Trophoblast cell (in vitro differentiated cells and primary cell): ENCODE data around the gene NFU1.
A peak's percentile ranks its signal among the peaks of the same experiment; 100 is the strongest.

Experiments
- DNase-seq, 2 donors: peaks; one replicate each; pipeline ENCODE4 v3.0.0-alpha.2; 2016
- H2AFZ ChIP-seq: 2 replicates; pipeline ENCODE4 v1.6.1; 2013; ENCODE audit warnings: low read length, moderate library complexity, mild to moderate bottlenecking; ENCODE audit not compliant: insufficient read depth, poor library complexity
- H2AK5ac ChIP-seq: 2 replicates; pipeline ENCODE4 v1.6.1; 2013; ENCODE audit warnings: mild to moderate bottlenecking, low read length
- H2BK120ac ChIP-seq: 2 replicates; pipeline ENCODE4 v1.6.1; 2013; ENCODE audit warnings: low read length, mild to moderate bottlenecking, moderate library complexity; ENCODE audit not compliant: insufficient read depth, poor library complexity
- H2BK12ac ChIP-seq: 2 replicates; pipeline ENCODE4 v1.6.1; 2013; ENCODE audit warnings: mild to moderate bottlenecking, low read length, moderate library complexity
- H2BK5ac ChIP-seq: 2 replicates; pipeline ENCODE4 v1.6.1; 2013; ENCODE audit warnings: low read length, low read depth, moderate library complexity, mild to moderate bottlenecking; ENCODE audit not compliant: poor library complexity
- H3K14ac ChIP-seq: 2 replicates; pipeline ENCODE4 v1.6.1; 2013; ENCODE audit warnings: mild to moderate bottlenecking, low read length
- H3K18ac ChIP-seq: 2 replicates; pipeline ENCODE4 v1.6.1; 2013; ENCODE audit warnings: mild to moderate bottlenecking, low read length
- H3K23ac ChIP-seq: 2 replicates; pipeline ENCODE4 v1.6.1; 2013; ENCODE audit warnings: low read length
- H3K27ac ChIP-seq: 2 replicates; pipeline ENCODE4 v1.5.1; 2013; ENCODE audit warnings: low read depth, mild to moderate bottlenecking, inconsistent platforms, low read length, moderate library complexity
- H3K27me3 ChIP-seq: 2 replicates; pipeline ENCODE4 v1.6.1; 2013; ENCODE audit warnings: inconsistent platforms, mild to moderate bottlenecking, low read length, moderate library complexity; ENCODE audit not compliant: insufficient read depth
- H3K36me3 ChIP-seq, 2 experiments: 1 replicate in 1 of 2; 2 replicates in 1 of 2; pipeline ENCODE4 v1.6.1; 2013; ENCODE audit warnings: low read length in 2 of 2, mild to moderate bottlenecking in 2 of 2, moderate library complexity in 1 of 2; ENCODE audit not compliant: insufficient read depth in 2 of 2, control insufficient read depth in 1 of 2
- H3K4ac ChIP-seq: 2 replicates; pipeline ENCODE4 v1.6.1; 2013; ENCODE audit warnings: low read depth, mild to moderate bottlenecking, low read length, moderate library complexity
- H3K4me1 ChIP-seq, 2 experiments: 1 replicate in 1 of 2; 2 replicates in 1 of 2; pipeline ENCODE4 v1.6.1; 2013; ENCODE audit warnings: low read length in 2 of 2, mild to moderate bottlenecking in 2 of 2, moderate library complexity in 1 of 2; ENCODE audit not compliant: insufficient read depth in 2 of 2, control insufficient read depth in 1 of 2
- H3K4me2 ChIP-seq: 2 replicates; pipeline ENCODE4 v1.6.1; 2013; ENCODE audit warnings: inconsistent platforms, mild to moderate bottlenecking, low read length, moderate library complexity
- H3K4me3 ChIP-seq: 2 replicates; pipeline ENCODE4 v1.5.1; 2013; ENCODE audit warnings: mild to moderate bottlenecking, low read depth, low read length, inconsistent platforms
- H3K79me1 ChIP-seq: one replicate; pipeline ENCODE4 v1.6.1; 2013; ENCODE audit warnings: low read length
- H3K79me2 ChIP-seq: 2 replicates; pipeline ENCODE4 v1.6.1; 2013; ENCODE audit warnings: low read length, mild to moderate bottlenecking; ENCODE audit not compliant: control insufficient read depth, insufficient read depth, poor library complexity
- H3K9ac ChIP-seq: 2 replicates; pipeline ENCODE4 v1.6.1; 2013; ENCODE audit warnings: mild to moderate bottlenecking, low read length
- H3K9me3 ChIP-seq: 2 replicates; pipeline ENCODE4 v1.6.1; 2013; ENCODE audit warnings: low read depth, mild to moderate bottlenecking, control low read depth, inconsistent platforms, low read length; ENCODE audit not compliant: insufficient read depth
- H4K12ac ChIP-seq: 2 replicates; pipeline ENCODE4 v1.6.1; 2013; ENCODE audit warnings: low read depth, mild to moderate bottlenecking, low read length, moderate library complexity
- H4K8ac ChIP-seq: 2 replicates; pipeline ENCODE4 v1.6.1; 2013; ENCODE audit warnings: low read depth, mild to moderate bottlenecking, low read length, moderate library complexity
- H4K91ac ChIP-seq: one replicate; pipeline ENCODE4 v1.6.1; 2013; ENCODE audit warnings: low read depth, mild to moderate bottlenecking, low read length, moderate library complexity
- WGBS: extraction: QIAGEN DNeasy Blood & Tissue Kit; methylation state at CpG from one replicate; pipeline ENCODE4 v1.1.7; 2013; ENCODE audit warnings: missing lambda C conversion rate; ENCODE audit not compliant: insufficient read length, insufficient coverage; ENCODE audit errors: extremely low coverage; 5-methylcytosine and 5-hydroxymethylcytosine counted together

Gene NFU1

GRCh38 chr2:69436596-69436937 is 668 bp downstream of the NFU1 start:
- Histone ChIP-seq H2AK5ac (no peak overlapping the region), H3K9me3 (no peaks in the 10 kb centered on the region), H3K9ac (peak overlapping the region; percentile 94), H3K27ac (peak overlapping the region; percentile 92), H3K79me1 (peaks cover 8% of the 10 kb centered on the region), H3K18ac (no peak overlapping the region), H3K4ac (no peak overlapping the region), H3K79me2 (peaks cover 6% of the 10 kb centered on the region), H3K23ac (no peak overlapping the region), H3K4me3 (peak overlapping the region; percentile 89), H3K27me3 (no peaks in the 10 kb centered on the region), H4K12ac (no peak overlapping the region), H3K4me2 (peak overlapping the region; percentile 87), H3K4me1 (peaks cover 6 to 7% of the 10 kb centered on the region in 2 experiments), H4K8ac (peak overlapping the region; percentile 5), H2BK120ac (no peak overlapping the region), H3K36me3 (peaks cover 0 to 3% of the 10 kb centered on the region in 2 experiments), H4K91ac (peak overlapping the region; percentile 82), H2BK12ac (no peak overlapping the region), H2AFZ (no peak overlapping the region), H3K14ac (no peak overlapping the region), H2BK5ac (peak overlapping the region; percentile 25)
- WGBS, result no CpG with 5 or more reads among the region's 5 CpGs
- no peak for DNase-seq

- Histone ChIP-seq H3K36me3 (peaks cover under 1 to 8% of the 10 kb centered on the region in 2 experiments), H2BK5ac (no peak overlapping the region)
- no CpG with 5 or more reads among the region's 5 CpGs for WGBS
Measured at GRCh38 chr2:69434753-69435152, 2.5 kb downstream of the NFU1 start.

DNA sequence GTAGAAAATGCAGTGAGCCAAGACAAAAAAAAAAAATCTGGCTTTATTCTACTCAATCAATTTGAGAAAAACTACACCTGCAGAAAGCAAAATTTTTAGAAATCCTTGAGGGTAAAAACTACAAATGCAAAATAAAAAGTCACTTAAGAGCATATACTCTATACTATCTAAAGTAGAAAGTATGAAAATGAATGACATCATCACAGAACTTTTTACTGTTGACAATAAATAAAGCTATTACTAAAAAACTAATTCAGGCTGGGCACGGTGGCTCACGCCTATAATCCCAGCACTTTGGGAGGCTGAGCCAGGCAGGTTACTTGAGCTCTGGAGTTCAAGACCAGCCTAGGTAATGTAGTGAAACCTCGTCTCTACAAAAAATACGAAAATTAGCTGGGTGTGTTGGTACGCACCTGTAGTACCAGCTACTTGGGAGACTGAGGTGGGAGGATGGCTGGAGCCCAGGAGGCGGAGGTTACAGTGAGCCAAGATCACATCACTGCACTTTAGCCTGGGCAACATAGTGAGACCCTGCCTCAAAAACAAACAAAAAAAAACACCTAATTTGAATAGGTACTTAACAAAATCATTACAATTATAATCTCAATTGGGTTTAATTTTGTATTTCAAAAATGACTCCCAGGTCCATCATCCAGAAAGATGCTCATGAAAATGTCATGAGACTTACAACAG is 7.6 kb downstream of the NFU1 start:
- no peak overlapping the region for H4K91ac ChIP-seq
- no peak overlapping the region for H3K4me2 ChIP-seq
- no peak overlapping the region for H4K12ac ChIP-seq
- H3K4me3 ChIP-seq, result no peak overlapping the region
- H3K79me1 ChIP-seq, result no peaks in the 10 kb centered on the region
- WGBS, result no CpG with 5 or more reads among the region's 6 CpGs
- H3K14ac ChIP-seq, result no peak overlapping the region
- H2BK12ac ChIP-seq, result no peak overlapping the region
- no peak overlapping the region for H2BK5ac ChIP-seq
- no peak overlapping the region for H3K27ac ChIP-seq
- DNase-seq, result no peak
- H4K8ac ChIP-seq, result no peak overlapping the region
- no peak overlapping the region for H2BK120ac ChIP-seq
- no peaks in the 10 kb centered on the region for H3K4me1 ChIP-seq
- no peak overlapping the region for H2AK5ac ChIP-seq
- no peak overlapping the region for H3K18ac ChIP-seq
- no peaks in the 10 kb centered on the region for H3K9me3 ChIP-seq
- no peaks in the 10 kb centered on the region for H3K27me3 ChIP-seq
- no peak overlapping the region for H3K4ac ChIP-seq
- no peaks in the 10 kb centered on the region for H3K79me2 ChIP-seq
- H3K36me3 ChIP-seq, result peaks cover 15 to 20% of the 10 kb centered on the region in 2 experiments
- H2AFZ ChIP-seq, result no peak overlapping the region
- H3K9ac ChIP-seq, result no peak overlapping the region
- no peak overlapping the region for H3K23ac ChIP-seq

More at GRCh38 chr2:69434753-69435152, 2.5 kb downstream of the NFU1 start:
- H3K27me3 ChIP-seq, result no peaks in the 10 kb centered on the region
- no peak overlapping the region for H4K12ac ChIP-seq
- no peak overlapping the region for H2AFZ ChIP-seq
- no peak overlapping the region for H2AK5ac ChIP-seq
- H3K9ac ChIP-seq, result no peak overlapping the region
- peaks cover 6% of the 10 kb centered on the region for H3K79me2 ChIP-seq
- H3K18ac ChIP-seq, result no peak overlapping the region
- no peaks in the 10 kb centered on the region for H3K9me3 ChIP-seq
- no peak overlapping the region for H4K8ac ChIP-seq
- H3K4me1 ChIP-seq, result peaks cover 6 to 7% of the 10 kb centered on the region in 2 experiments
- no peak overlapping the region for H4K91ac ChIP-seq
- no peak overlapping the region for H2BK12ac ChIP-seq
- H3K4me2 ChIP-seq, result peak overlapping the region; percentile 0
- no peak overlapping the region for H3K14ac ChIP-seq
- H3K4ac ChIP-seq, result no peak overlapping the region
- H3K79me1 ChIP-seq, result peaks cover 8% of the 10 kb centered on the region
- no peak overlapping the region for H3K4me3 ChIP-seq
- no peak overlapping the region for H3K27ac ChIP-seq
- H3K23ac ChIP-seq, result no peak overlapping the region
- no peak for DNase-seq
- H2BK120ac ChIP-seq, result no peak overlapping the region

GRCh38 chr2:69428981-69429380 is 8.3 kb downstream of the NFU1 start:
- H3K4me1 ChIP-seq, result no peaks in the 10 kb centered on the region
- no peak overlapping the region for H3K4me3 ChIP-seq
- H3K27ac ChIP-seq, result no peak overlapping the region
- H2AFZ ChIP-seq, result no peak overlapping the region
- H3K36me3 ChIP-seq, result peaks cover 15 to 20% of the 10 kb centered on the region in 2 experiments
- no peak for DNase-seq
- no peak overlapping the region for H2BK12ac ChIP-seq
- H2AK5ac ChIP-seq, result no peak overlapping the region
- no peak overlapping the region for H3K9ac ChIP-seq
- H3K79me2 ChIP-seq, result no peaks in the 10 kb centered on the region
- H3K4me2 ChIP-seq, result no peak overlapping the region
- H4K12ac ChIP-seq, result no peak overlapping the region
- no peaks in the 10 kb centered on the region for H3K9me3 ChIP-seq
- H2BK120ac ChIP-seq, result no peak overlapping the region
- H3K79me1 ChIP-seq, result no peaks in the 10 kb centered on the region
- no peak overlapping the region for H3K23ac ChIP-seq
- H3K27me3 ChIP-seq, result no peaks in the 10 kb centered on the region
- H3K4ac ChIP-seq, result no peak overlapping the region
- H3K14ac ChIP-seq, result no peak overlapping the region
- H2BK5ac ChIP-seq, result no peak overlapping the region
- WGBS, result no CpG with 5 or more reads among the region's 2 CpGs
- no peak overlapping the region for H3K18ac ChIP-seq
- no peak overlapping the region for H4K8ac ChIP-seq
- no peak overlapping the region for H4K91ac ChIP-seq
